Raji (cell line): ENCODE data around the gene CHRNB1.

Source experiments
- POLR2A ChIP-seq: IDR thresholded peaks from 2 replicates; pipeline ENCODE4 v1.6.1; 2011; ENCODE audit warnings: low read depth, low read length, control low read depth; ENCODE audit not compliant: insufficient read depth

CHRNB1 gene

DNA sequence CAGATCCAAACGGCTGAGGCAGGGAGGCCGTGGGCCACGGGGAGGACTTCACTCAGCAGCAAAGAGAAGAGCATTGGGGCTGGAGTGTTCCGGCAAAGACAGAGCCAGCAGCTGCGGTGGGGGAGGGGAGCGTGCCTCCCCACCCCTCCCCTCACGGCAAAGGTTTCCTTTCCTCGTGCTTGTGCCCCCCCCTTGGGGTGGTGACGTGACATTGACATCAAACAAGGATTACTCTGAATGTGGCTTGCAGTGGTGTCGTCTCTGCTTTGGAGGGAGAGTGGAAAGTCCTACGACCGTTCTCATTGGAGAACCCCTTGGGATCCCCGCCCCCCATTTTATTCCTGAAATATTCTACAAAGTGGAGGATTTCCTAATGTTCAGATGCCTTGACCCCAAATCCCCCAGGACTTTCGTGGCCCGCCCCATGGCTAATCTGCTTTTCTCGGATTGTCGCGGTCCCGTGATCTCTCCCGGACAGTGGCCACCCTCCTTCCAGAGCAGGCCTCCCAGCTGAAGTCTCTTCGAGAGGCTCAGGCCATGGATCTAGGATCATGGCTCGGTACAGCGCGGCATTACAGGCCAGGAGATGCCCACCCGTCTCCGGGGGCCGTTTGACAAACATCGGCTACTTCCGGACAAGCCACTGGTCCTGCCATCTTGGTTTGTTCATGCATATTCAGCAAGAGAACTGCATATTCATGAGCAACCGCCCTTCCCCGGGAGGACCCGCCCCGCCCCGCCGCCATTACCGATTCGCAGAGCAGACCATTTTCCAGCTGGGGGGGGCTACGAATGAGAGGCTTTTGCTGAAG is 38.6 kb downstream of the CHRNB1 start:
- peak; percentile 66 for TF ChIP-seq POLR2A

GRCh38 chr17:7484067-7484918 is 39.4 kb downstream of the CHRNB1 start, which contains the start of gene POLR2A:
POLR2A (plus strand) TSS chr17:7484366.
- peak; percentile 100 for TF ChIP-seq POLR2A

- TF ChIP-seq POLR2A, result no peak
Observed at GRCh38 chr17:7484919-7485377, 40.1 kb downstream of the CHRNB1 start.

DNA sequence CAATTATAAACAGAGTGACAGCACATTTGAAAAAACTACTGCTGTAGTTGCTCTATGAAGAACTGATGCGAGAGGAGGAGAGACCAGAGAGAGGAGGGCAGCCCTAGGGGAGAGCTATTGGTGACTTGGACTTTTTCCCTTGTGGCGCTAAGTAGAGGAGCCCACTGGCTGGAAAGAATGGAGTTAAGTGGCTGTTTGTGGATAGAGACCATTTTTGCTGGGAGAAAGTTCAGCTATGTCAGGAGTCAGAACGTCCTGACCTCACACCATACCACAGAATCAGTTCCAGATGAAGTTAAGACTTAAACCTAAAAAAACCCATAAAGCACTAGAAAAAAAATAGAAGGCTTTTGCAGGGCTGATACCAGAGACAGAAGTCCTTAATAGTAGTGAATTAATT is 41.3 kb downstream of the CHRNB1 start:
- no peak for TF ChIP-seq POLR2A

- TF ChIP-seq POLR2A, result no peak
Observed at GRCh38 chr17:7490144-7490543, 45.3 kb downstream of the CHRNB1 start.

DNA sequence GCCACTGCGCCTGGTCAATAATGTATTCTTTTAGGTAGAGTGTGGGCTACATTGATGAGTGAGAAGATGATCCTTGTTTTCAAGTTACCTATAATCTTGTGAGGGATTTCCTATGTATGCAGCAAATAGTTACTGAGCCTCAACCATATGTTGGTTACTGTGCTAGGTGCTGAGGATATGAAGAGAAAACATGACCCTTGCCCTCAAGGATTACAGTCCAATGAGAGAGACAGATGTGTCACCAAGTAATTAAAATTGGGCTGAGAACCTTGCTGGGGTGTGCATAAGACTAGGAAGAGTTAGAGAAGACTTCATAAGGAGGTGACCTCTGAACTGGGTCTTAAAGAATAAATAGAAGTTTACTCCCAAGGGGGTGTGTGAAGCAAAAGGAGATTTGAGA is 46.7 kb downstream of the CHRNB1 start:
- no peak for TF ChIP-seq POLR2A

DNA sequence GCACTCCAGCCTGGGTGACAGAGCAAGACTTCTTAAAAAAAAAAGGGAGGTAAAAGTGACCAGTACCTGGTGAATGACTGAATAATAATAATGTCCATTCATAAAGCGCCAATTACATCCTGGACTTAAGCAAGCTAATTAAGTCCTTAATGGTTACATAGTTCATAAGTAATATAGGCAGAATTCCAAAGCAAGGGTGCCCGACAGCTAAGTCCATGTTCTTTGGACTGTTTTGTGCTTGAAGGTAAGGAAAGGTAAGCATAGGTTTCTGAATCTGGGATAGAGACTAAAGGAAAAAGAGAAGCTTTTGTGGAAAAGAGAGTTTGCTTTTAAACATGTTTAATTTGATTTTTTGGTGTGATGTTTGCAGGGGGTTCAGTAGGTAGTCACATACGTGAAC is 49.1 kb downstream of the CHRNB1 start:
- TF ChIP-seq POLR2A, result no peak

- TF ChIP-seq POLR2A, result no peak
Observed at GRCh38 chr17:7495906-7496434, 51.1 kb downstream of the CHRNB1 start.

- no peak for TF ChIP-seq POLR2A
Observed at GRCh38 chr17:7496470-7497183, 51.8 kb downstream of the CHRNB1 start.

DNA sequence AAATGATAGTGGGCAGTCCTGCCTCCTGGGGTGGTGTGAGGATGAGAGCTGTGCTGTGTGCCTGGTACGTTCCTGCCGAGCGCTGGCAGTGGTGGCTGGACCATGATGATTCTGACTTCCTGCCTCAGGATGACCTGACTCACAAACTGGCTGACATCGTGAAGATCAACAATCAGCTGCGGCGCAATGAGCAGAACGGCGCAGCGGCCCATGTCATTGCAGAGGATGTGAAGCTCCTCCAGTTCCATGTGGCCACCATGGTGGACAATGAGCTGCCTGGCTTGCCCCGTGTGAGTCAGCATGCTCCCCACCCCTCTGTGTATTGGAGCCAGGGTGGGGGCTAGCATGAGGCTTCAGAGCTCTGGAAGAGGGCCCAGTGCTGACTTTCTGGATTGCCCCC is 52.4 kb downstream of the CHRNB1 start:
- TF ChIP-seq POLR2A, result no peak

DNA sequence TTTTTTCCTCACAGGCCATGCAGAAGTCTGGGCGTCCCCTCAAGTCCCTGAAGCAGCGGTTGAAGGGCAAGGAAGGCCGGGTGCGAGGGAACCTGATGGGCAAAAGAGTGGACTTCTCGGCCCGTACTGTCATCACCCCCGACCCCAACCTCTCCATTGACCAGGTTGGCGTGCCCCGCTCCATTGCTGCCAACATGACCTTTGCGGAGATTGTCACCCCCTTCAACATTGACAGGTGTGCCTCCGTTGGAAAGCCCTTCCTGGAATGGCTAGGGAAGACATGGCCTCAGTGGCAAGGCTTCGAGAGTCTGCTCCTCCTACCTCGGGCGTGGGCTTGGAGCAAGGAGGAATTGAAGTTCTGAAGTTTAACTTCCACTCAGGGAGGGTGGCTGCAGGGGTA is 52.8 kb downstream of the CHRNB1 start:
- TF ChIP-seq POLR2A, result no peak

- TF ChIP-seq POLR2A, result no peak
Observed at GRCh38 chr17:7499161-7499560, 54.3 kb downstream of the CHRNB1 start.

DNA sequence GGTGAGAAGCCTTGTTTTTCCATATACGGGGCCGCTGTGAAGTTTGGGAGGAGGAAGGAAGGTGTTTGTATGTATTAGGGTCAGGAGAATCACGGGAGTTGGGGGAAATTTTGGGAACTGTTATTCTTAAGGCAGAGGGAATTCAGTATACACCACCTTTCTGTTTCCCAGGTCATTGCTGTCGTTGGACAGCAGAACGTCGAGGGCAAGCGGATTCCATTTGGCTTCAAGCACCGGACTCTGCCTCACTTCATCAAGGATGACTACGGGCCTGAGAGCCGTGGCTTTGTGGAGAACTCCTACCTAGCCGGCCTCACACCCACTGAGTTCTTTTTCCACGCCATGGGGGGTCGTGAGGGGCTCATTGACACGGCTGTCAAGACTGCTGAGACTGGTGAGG is 56.9 kb downstream of the CHRNB1 start:
- TF ChIP-seq POLR2A, result no peak

- TF ChIP-seq POLR2A, result no peak
Observed at GRCh38 chr17:7502171-7502847, 57.4 kb downstream of the CHRNB1 start.

GRCh38 chr17:7502987-7503386 is 58.1 kb downstream of the CHRNB1 start:
- no peak for TF ChIP-seq POLR2A

DNA sequence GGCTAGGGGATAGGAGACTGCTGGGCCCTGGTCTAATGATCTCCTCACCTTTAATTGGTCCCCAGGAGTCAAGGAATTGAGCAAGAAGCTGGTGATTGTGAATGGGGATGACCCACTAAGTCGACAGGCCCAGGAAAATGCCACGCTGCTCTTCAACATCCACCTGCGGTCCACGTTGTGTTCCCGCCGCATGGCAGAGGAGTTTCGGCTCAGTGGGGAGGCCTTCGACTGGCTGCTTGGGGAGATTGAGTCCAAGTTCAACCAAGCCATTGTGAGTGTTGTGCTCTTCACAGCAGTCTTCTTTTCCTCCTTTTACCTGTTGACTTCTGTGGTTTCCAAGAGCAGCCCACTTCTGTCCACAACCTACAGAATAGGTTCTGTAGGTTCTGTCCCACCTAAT is 58.7 kb downstream of the CHRNB1 start:
- TF ChIP-seq POLR2A, result no peak
